ENCODE data around the gene PLPP6. TPM values are rescaled to one million over a fixed set of nuclear protein-coding genes. Genes with fewer than 3 reads are reported as not detected.

The PLPP6 gene
- total RNA-seq, 1 donor from 2014 or later = 7.1 TPM

DNA sequence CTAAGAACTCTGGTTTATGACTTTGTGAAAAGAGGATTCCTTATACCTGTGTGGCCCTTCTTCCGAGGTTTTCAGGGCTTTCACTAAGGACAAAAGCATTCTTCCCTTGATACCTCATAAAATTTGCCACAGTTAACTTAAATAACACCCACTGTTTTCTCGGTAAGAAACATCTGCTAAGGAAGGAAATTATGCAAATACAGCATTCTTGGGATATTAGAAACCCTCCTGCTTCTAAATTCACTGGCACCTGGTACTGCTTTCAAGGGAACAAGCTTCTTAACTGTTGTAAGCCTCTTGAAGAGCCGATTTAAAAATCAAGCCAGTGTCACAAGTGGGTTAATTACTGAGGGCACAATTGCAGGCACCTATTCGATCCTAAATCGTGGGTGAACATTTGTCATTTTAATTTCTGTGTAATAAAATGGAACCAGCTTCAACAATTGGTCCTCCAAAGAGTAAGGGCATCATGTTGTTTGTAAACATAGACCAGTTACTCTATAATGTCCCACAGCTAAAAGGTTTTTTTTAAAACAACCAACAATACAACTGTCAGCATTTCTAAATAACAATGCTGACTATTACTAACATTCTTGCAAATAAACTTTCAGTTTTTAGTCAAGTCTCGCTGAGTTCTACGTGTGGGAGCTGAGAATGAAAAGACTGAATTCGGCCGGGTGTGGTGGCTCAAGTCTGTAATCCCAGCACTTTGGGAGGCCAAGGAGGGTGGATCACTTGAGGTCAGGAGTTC lies 52.3 kb downstream of the PLPP6 start:
- Histone ChIP-seq H3K36me3 (peaks cover 0 to 39% of the 10 kb centered on the region in 2 donors), H3K4me3 (no peak overlapping the region), H3K27me3 (no peaks in the 10 kb centered on the region), H3K27ac (no peak overlapping the region), H3K9me3 (no peaks in the 10 kb centered on the region), H3K4me1 (no peaks in the 10 kb centered on the region)
- no peak for DNase-seq (ENCODE audit: extremely low spot score in 2 of 2)
- intact Hi-C loops (cut with DNase I) = no loop called here
- TF ChIP-seq, protein P1, sequence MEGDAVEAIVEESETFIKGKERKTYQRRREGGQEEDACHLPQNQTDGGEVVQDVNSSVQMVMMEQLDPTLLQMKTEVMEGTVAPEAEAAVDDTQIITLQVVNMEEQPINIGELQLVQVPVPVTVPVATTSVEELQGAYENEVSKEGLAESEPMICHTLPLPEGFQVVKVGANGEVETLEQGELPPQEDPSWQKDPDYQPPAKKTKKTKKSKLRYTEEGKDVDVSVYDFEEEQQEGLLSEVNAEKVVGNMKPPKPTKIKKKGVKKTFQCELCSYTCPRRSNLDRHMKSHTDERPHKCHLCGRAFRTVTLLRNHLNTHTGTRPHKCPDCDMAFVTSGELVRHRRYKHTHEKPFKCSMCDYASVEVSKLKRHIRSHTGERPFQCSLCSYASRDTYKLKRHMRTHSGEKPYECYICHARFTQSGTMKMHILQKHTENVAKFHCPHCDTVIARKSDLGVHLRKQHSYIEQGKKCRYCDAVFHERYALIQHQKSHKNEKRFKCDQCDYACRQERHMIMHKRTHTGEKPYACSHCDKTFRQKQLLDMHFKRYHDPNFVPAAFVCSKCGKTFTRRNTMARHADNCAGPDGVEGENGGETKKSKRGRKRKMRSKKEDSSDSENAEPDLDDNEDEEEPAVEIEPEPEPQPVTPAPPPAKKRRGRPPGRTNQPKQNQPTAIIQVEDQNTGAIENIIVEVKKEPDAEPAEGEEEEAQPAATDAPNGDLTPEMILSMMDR (IDR thresholded peaks at IDR 0.05) = no peak
- TF ChIP-seq POLR2A (IDR thresholded peaks at IDR 0.05) (no peak), POLR2AphosphoS5 (IDR thresholded peaks at IDR 0.05; ENCODE audit: insufficient read depth in 1 of 2, low read depth in 1 of 2) (no peak)

Other genes with a start within 250 kb of the PLPP6 start
- gene SLC1A1, start 171.8 kb upstream of the PLPP6 start, total RNA-seq = 1.5 TPM
- 3.9 TPM for gene SPATA6L, start 4.2 kb downstream of the PLPP6 start, total RNA-seq
- 23.8 TPM for gene CDC37L1, start 17.3 kb downstream of the PLPP6 start, total RNA-seq
- gene AK3, start 78.9 kb downstream of the PLPP6 start, total RNA-seq = 72.4 TPM
- gene RCL1, start 130.7 kb downstream of the PLPP6 start, total RNA-seq = 24.8 TPM

Data from vagina (tissue), 2 donors.